Endothelial cell of umbilical vein (primary cell): ENCODE results near the gene SSBP3.

Source experiments
- EZH2 ChIP-seq: IDR thresholded peaks from 2 replicates; pipeline ENCODE4 v1.6.1; 2012; ENCODE audit warnings: borderline replicate concordance, low read depth, mild to moderate bottlenecking, moderate library complexity, low read length, inconsistent platforms; ENCODE audit not compliant: severe bottlenecking
- GATA2 ChIP-seq: IDR thresholded peaks from 2 replicates; pipeline ENCODE4 v1.7.0; 2011; ENCODE audit warnings: low read depth, mild to moderate bottlenecking, moderate library complexity, mixed read lengths, low read length; ENCODE audit not compliant: insufficient read length, insufficient read depth
- MYC ChIP-seq: IDR thresholded peaks from one replicate; pipeline ENCODE4 v1.6.1; 2011; ENCODE audit warnings: mild to moderate bottlenecking, low read depth, low read length
- POLR2A ChIP-seq: IDR thresholded peaks from 2 replicates; pipeline ENCODE4 v1.6.1; 2012; ENCODE audit warnings: low read depth, mild to moderate bottlenecking, control low read depth, low read length
- POLR2AphosphoS5 ChIP-seq: IDR thresholded peaks from 2 replicates; pipeline ENCODE4 v1.6.1; 2012; ENCODE audit warnings: low read depth, mild to moderate bottlenecking, control low read depth, low read length, moderate library complexity; ENCODE audit not compliant: insufficient read depth
- TF ChIP-seq, protein P1 (sequence below), 2 donors: IDR thresholded peaks; 1 replicate in 1 of 2; 2 replicates in 1 of 2; pipeline ENCODE4 v1.5.1; 2011; ENCODE audit warnings: low read length in 2 of 2, mild to moderate bottlenecking in 2 of 2, moderate library complexity in 2 of 2, control low read depth in 1 of 2, inconsistent platforms in 1 of 2, low read depth in 1 of 2; ENCODE audit not compliant: insufficient read depth in 1 of 2; ENCODE audit errors: extremely low read depth in 1 of 2
- TF ChIP-seq, protein P2 (sequence below): IDR thresholded peaks from 2 replicates; pipeline ENCODE4 v1.6.1; 2011; ENCODE audit not compliant: insufficient read depth, insufficient read length

DNA sequence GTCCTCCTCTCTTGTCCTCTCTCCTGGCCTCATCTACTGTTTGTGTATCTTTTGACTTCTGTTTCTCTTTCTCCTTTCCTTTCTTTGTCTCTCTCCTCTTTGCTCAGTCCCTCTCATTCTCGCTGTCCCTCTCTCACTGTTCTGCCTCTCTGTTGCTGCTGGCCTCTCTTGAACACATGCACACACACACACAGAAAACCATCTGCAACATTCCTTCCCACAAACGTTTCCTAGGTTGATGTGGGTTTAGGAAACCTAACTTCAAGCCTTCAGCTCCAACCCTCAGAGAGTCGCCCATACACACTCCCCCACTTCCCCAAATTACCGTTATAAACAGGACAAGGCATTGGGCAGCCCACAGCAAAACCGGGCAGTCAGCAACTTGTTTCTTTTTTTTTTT lies 10.9 kb upstream of the SSBP3 start:
- TF ChIP-seq, protein P1, sequence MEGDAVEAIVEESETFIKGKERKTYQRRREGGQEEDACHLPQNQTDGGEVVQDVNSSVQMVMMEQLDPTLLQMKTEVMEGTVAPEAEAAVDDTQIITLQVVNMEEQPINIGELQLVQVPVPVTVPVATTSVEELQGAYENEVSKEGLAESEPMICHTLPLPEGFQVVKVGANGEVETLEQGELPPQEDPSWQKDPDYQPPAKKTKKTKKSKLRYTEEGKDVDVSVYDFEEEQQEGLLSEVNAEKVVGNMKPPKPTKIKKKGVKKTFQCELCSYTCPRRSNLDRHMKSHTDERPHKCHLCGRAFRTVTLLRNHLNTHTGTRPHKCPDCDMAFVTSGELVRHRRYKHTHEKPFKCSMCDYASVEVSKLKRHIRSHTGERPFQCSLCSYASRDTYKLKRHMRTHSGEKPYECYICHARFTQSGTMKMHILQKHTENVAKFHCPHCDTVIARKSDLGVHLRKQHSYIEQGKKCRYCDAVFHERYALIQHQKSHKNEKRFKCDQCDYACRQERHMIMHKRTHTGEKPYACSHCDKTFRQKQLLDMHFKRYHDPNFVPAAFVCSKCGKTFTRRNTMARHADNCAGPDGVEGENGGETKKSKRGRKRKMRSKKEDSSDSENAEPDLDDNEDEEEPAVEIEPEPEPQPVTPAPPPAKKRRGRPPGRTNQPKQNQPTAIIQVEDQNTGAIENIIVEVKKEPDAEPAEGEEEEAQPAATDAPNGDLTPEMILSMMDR (IDR thresholded peaks at IDR 0.05; ENCODE audit: extremely low read depth in 1 of 2, insufficient read depth in 1 of 2, low read depth in 1 of 2, low read length in 2 of 2): no peak
- no peak for TF ChIP-seq EZH2
- no peak for TF ChIP-seq POLR2A
- TF ChIP-seq, protein P2, sequence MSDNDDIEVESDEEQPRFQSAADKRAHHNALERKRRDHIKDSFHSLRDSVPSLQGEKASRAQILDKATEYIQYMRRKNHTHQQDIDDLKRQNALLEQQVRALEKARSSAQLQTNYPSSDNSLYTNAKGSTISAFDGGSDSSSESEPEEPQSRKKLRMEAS: no peak
- TF ChIP-seq POLR2AphosphoS5: no peak
- TF ChIP-seq MYC: no peak
- TF ChIP-seq GATA2: no peak
